OCI-LY7 (cell line): ENCODE data around the gene TCF12. TPM values are rescaled to one million over a fixed set of nuclear protein-coding genes. Genes with fewer than 3 reads are reported as not detected.

Experiments
- BruUV-seq: library from RNA; stranded (reverse); fragments of 400-500 nt; replicated peaks from 2 replicates; lab custom pipeline; 2021; lab: Mats Ljungman, UMichigan
- CTCF ChIA-PET: fragments of 300-600 bp; sonication (Branson Sonifier 250); formaldehyde crosslinking; loops from one replicate; lab custom pipeline; 2022; ENCODE audit warnings: antibody characterized with exemption; ENCODE audit not compliant: unreplicated experiment; lab: Charles Lee
- POLR2A ChIA-PET: fragments of 300-600 bp; sonication (Branson Sonifier 250); formaldehyde crosslinking; loops from one replicate; lab custom pipeline; 2022; ENCODE audit warnings: antibody characterized with exemption; lab: Charles Lee
- DNase-seq: peaks from one replicate; pipeline ENCODE4 v3.0.0-alpha.2; 2015; ENCODE audit warnings: low spot score
- H2AFZ ChIP-seq: fragments of 200-600 bp; sonication (generic), shearing (Covaris generic); 2 replicates; pipeline ENCODE4 v1.6.1; 2014; ENCODE audit warnings: mild to moderate bottlenecking, antibody characterized with exemption, low read length, moderate library complexity
- H3K27ac ChIP-seq: fragments of 200-600 bp; sonication (generic); 2 replicates; pipeline ENCODE4 v1.5.1; 2014; ENCODE audit warnings: mixed run types, low read depth, mild to moderate bottlenecking, moderate library complexity, low read length, inconsistent platforms; ENCODE audit not compliant: poor library complexity, severe bottlenecking
- H3K36me3 ChIP-seq: fragments of 200-600 bp; sonication (generic); 2 replicates; pipeline ENCODE4 v1.6.1; 2014; ENCODE audit warnings: mild to moderate bottlenecking, antibody characterized with exemption, low read length, moderate library complexity, mixed read lengths; ENCODE audit not compliant: insufficient read depth
- H3K4me1 ChIP-seq: fragments of 200-600 bp; sonication (generic); 2 replicates; pipeline ENCODE4 v1.5.1; 2014; ENCODE audit warnings: mild to moderate bottlenecking, low read length; ENCODE audit not compliant: insufficient read depth, poor library complexity, severe bottlenecking
- H3K4me2 ChIP-seq: fragments of 200-600 bp; sonication (generic); 2 replicates; pipeline ENCODE4 v1.6.1; 2014; ENCODE audit warnings: mild to moderate bottlenecking, low read length
- H3K4me3 ChIP-seq: fragments of 200-600 bp; sonication (generic); 2 replicates; pipeline ENCODE4 v1.5.1; 2014; ENCODE audit warnings: mild to moderate bottlenecking, low read depth, low read length; ENCODE audit not compliant: poor library complexity, severe bottlenecking
- H3K79me2 ChIP-seq: fragments of 200-600 bp; sonication (generic); 2 replicates; pipeline ENCODE4 v1.6.1; 2016; ENCODE audit warnings: low read depth, mild to moderate bottlenecking, low read length, moderate library complexity, mixed read lengths; ENCODE audit not compliant: insufficient read depth
- H3K9me2 ChIP-seq: fragments of 200-600 bp; sonication (generic); 2 replicates; pipeline ENCODE4 v1.6.1; 2016; ENCODE audit warnings: mild to moderate bottlenecking, low read length, mixed read lengths; ENCODE audit not compliant: insufficient read depth
- H3K9me3 ChIP-seq: fragments of 200-600 bp; sonication (generic); 2 replicates; pipeline ENCODE4 v1.6.1; 2014; ENCODE audit warnings: mild to moderate bottlenecking, mixed run types, low read length, mixed read lengths
- H4K20me1 ChIP-seq: fragments of 200-600 bp; sonication (generic); 2 replicates; pipeline ENCODE4 v1.6.1; 2014; ENCODE audit warnings: mild to moderate bottlenecking, antibody characterized with exemption, low read length, moderate library complexity, mixed read lengths; ENCODE audit not compliant: insufficient read depth
- EZH2phosphoT487 ChIP-seq: fragments of 200-600 bp; sonication (generic); IDR thresholded peaks from 2 replicates; pipeline ENCODE4 v1.6.1; 2018; ENCODE audit warnings: low read depth, borderline replicate concordance, mild to moderate bottlenecking, mixed run types, antibody characterized with exemption, low read length, moderate library complexity, mixed read lengths
- intact Hi-C: fragments of 100-400 bp; cut with micrococcal nuclease; formaldehyde crosslinking; loops from one replicate; pipeline ENCODE4 v1.10.0; 2022; ENCODE audit not compliant: unreplicated experiment
- total RNA-seq, 2 experiments: library from RNA; depleted of rRNA in 1 of 2; stranded (reverse); fragments of >200 nt in 1 of 2; shearing (Covaris generic) in 1 of 2; gene quantifications; 2 replicates each; pipeline ENCODE4 v1.2.3, GENCODE V29; 2014 to 2022
- TF ChIP-seq, protein P1 (sequence below): fragments of 200-600 bp; sonication (generic); conservative IDR thresholded peaks from 2 replicates; pipeline ENCODE4 v1.5.1; 2014; ENCODE audit warnings: mild to moderate bottlenecking, antibody characterized with exemption, low read length, moderate library complexity, mixed read lengths

TCF12 gene
- total RNA-seq, 2 experiments from 2014 or later: 51.6 to 139 TPM

DNA sequence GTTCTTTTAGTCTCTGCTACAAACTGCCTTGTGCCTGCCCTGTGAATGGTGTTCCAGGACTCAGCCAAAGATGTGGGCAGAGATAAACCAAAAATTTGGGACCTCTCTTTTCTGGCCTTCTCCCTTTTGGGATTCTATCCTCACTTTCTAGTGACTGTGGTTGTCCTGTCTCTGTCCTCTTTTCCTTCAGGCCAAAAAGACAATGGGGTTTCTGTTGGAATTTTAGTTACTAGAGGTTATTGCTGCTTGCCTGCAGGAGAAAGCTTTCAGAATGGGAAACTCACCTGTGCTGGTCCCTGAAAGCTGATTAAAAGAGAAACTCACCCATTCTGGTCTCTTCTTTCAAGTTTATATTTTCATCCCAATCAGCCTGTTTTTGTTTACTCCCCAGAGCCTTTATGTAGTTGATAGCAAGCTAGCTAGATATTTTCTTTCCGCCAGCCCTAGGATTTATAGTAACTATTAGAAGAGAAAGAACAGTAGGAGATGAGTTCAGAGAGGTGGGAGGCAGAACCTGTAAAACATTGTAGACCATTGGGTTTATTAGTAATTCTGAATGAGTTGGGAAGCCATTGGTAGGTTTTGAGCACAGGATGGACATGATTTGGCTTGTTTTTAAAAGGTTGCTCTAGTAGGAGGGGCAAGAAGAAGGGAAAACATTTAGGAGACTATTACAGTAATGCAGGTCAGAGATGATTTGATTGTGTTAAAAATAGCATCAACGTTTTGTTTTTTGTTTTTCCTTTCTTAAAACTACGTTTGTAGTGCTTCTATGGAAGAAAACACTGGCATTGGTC, 138.9 kb downstream of the TCF12 start:
- H3K9me3 ChIP-seq: no peaks in the 10 kb centered on the region
- no peak overlapping the region for H2AFZ ChIP-seq
- peaks cover 4% of the 10 kb centered on the region; the same call in 1 of the 2 replicates for H4K20me1 ChIP-seq
- ChIA-PET POLR2A (interaction anchor here (0.6 to 1.0 kb wide), 2 partner anchors 17 to 86 kb away, joined by 3 read pairs; no protein-coding TSS in a partner anchor), CTCF (no interaction called here)
- no peak for DNase-seq
- H3K9me2 ChIP-seq: no peaks in the 10 kb centered on the region
- H3K79me2 ChIP-seq: no peaks in the 10 kb centered on the region; the same call in 1 of the 2 replicates
- intact Hi-C loops: no loop called here
- H3K4me3 ChIP-seq: no peak overlapping the region
- no peaks in the 10 kb centered on the region for H3K36me3 ChIP-seq
- no peak overlapping the region for H3K27ac ChIP-seq
- no peak overlapping the region for H3K4me2 ChIP-seq
- BruUV-seq: no TSS peak
- no peaks in the 10 kb centered on the region for H3K4me1 ChIP-seq
- TF ChIP-seq EZH2phosphoT487: no peak
- TF ChIP-seq, protein P1, sequence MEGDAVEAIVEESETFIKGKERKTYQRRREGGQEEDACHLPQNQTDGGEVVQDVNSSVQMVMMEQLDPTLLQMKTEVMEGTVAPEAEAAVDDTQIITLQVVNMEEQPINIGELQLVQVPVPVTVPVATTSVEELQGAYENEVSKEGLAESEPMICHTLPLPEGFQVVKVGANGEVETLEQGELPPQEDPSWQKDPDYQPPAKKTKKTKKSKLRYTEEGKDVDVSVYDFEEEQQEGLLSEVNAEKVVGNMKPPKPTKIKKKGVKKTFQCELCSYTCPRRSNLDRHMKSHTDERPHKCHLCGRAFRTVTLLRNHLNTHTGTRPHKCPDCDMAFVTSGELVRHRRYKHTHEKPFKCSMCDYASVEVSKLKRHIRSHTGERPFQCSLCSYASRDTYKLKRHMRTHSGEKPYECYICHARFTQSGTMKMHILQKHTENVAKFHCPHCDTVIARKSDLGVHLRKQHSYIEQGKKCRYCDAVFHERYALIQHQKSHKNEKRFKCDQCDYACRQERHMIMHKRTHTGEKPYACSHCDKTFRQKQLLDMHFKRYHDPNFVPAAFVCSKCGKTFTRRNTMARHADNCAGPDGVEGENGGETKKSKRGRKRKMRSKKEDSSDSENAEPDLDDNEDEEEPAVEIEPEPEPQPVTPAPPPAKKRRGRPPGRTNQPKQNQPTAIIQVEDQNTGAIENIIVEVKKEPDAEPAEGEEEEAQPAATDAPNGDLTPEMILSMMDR: no peak

DNA sequence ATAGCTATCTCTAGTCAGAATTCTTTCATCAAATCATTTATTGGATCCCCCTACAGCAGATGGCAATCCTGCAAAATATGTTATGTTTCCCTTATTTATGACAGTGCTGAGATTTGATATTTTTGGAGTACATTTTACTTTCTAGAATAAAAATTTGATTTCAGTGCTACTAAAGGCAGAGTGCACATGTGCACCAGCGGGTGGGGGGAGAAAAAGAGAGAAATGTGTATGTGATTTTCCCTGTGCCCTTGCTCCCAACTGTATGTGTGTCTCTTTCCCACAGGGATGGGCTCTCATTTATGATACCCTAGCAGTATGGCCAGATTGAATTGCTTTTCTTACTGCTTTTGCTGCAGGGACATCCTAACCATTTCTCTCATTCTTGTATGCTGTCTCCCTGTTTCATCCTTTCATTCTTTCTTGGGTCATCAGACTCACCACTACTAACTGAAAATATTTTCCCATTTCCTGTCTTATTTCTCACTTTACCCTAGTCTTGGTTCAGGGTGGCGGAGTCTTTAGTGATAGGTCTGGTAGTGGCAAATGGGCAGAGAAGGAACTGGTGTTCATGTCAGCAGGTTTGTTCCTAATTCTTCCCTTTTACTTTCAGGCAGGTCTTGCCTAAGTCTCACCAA, 140.7 kb downstream of the TCF12 start:
- no peak overlapping the region for H2AFZ ChIP-seq
- BruUV-seq: no TSS peak
- no peaks in the 10 kb centered on the region for H3K36me3 ChIP-seq
- H3K4me3 ChIP-seq: no peak overlapping the region
- intact Hi-C loops: no loop called here
- no peaks in the 10 kb centered on the region; the same call in 1 of the 2 replicates for H3K79me2 ChIP-seq
- no peak for TF ChIP-seq EZH2phosphoT487
- TF ChIP-seq, protein P1: no peak
- no peaks in the 10 kb centered on the region for H3K4me1 ChIP-seq
- ChIA-PET CTCF (no interaction called here), POLR2A (interaction anchor here (0.9 kb wide), 1 partner anchor 26 kb away, joined by 4 read pairs; no protein-coding TSS in a partner anchor)
- no peak overlapping the region for H3K27ac ChIP-seq
- no peak overlapping the region for H3K4me2 ChIP-seq
- DNase-seq: no peak
- no peaks in the 10 kb centered on the region for H3K9me3 ChIP-seq
- no peaks in the 10 kb centered on the region for H3K9me2 ChIP-seq
- no peaks in the 10 kb centered on the region for H4K20me1 ChIP-seq
